DND-41 (cell line): ENCODE results near the gene LMO7.

Experiments used
- ATAC-seq: fragments of 200-7000 bp; cut with Tn5 transposase; 3 replicates; pipeline ENCODE4 v1.9.1; 2021; ENCODE audit warnings: low read depth; ENCODE audit not compliant: insufficient read depth
- DNase-seq: peaks from one replicate; pipeline ENCODE4 v3.0.0-alpha.2; 2020
- H2AFZ ChIP-seq: 2 replicates; pipeline ENCODE4 v1.6.0; 2012; ENCODE audit warnings: low read depth, low read length
- H3K27ac ChIP-seq: 2 replicates; pipeline ENCODE4 v1.5.1; 2012; ENCODE audit warnings: low read length, inconsistent platforms
- H3K27me3 ChIP-seq: fragments of 200-600 bp; sonication (generic); 2 replicates; pipeline ENCODE4 v1.6.0; 2012; ENCODE audit warnings: low read length, mild to moderate bottlenecking, inconsistent platforms; ENCODE audit not compliant: insufficient read depth, poor library complexity
- H3K36me3 ChIP-seq: 2 replicates; pipeline ENCODE4 v1.5.1; 2012; ENCODE audit warnings: low read length, inconsistent platforms; ENCODE audit not compliant: insufficient read depth
- H3K4me1 ChIP-seq: 2 replicates; pipeline ENCODE4 v1.5.1; 2012; ENCODE audit warnings: mild to moderate bottlenecking, low read length; ENCODE audit not compliant: insufficient read depth
- H3K4me2 ChIP-seq: 2 replicates; pipeline ENCODE4 v1.6.0; 2012; ENCODE audit warnings: mild to moderate bottlenecking, moderate library complexity, low read length, inconsistent platforms; ENCODE audit not compliant: insufficient read depth
- H3K4me3 ChIP-seq, 2 experiments: fragments of 200-600 bp in 1 of 2; shearing (Covaris generic) in 1 of 2; 2 replicates each; pipeline ENCODE4 v1.5.1; 2012 to 2016; ENCODE audit warnings: inconsistent platforms in 2 of 2, low read length in 2 of 2, mild to moderate bottlenecking in 2 of 2, low read depth in 1 of 2, moderate library complexity in 1 of 2
- H3K79me2 ChIP-seq: 2 replicates; pipeline ENCODE4 v1.6.0; 2012; ENCODE audit warnings: low read length, inconsistent platforms; ENCODE audit not compliant: insufficient read depth
- H3K9ac ChIP-seq: 2 replicates; pipeline ENCODE4 v1.6.0; 2012; ENCODE audit warnings: low read depth, mild to moderate bottlenecking, inconsistent platforms, low read length, moderate library complexity
- H3K9me3 ChIP-seq: 2 replicates; pipeline ENCODE4 v1.5.1; 2012; ENCODE audit warnings: low read length, moderate library complexity, mild to moderate bottlenecking, inconsistent platforms; ENCODE audit not compliant: insufficient read depth, severe bottlenecking
- H4K20me1 ChIP-seq: 2 replicates; pipeline ENCODE4 v1.6.0; 2012; ENCODE audit warnings: low read length; ENCODE audit not compliant: insufficient read depth
- EZH2 ChIP-seq: IDR thresholded peaks from 3 replicates; pipeline ENCODE4 v1.6.1; 2012; ENCODE audit warnings: borderline replicate concordance, low read depth, mild to moderate bottlenecking, moderate library complexity, low read length, inconsistent platforms; ENCODE audit not compliant: severe bottlenecking
- TF ChIP-seq, protein P1 (sequence below): IDR thresholded peaks from 2 replicates; pipeline ENCODE4 v1.5.1; 2012; ENCODE audit warnings: borderline replicate concordance, low read length, moderate library complexity, mild to moderate bottlenecking; ENCODE audit not compliant: poor library complexity, severe bottlenecking; ENCODE audit errors: extremely low read depth

The LMO7 gene

GRCh38 chr13:75850916-75851315, 214.8 kb downstream of the LMO7 start:
- Histone ChIP-seq H3K4me1 (no peaks in the 10 kb centered on the region), H3K79me2 (no peaks in the 10 kb centered on the region), H3K27ac (no peak overlapping the region), H3K4me2 (no peak overlapping the region), H3K36me3 (peaks cover 18% of the 10 kb centered on the region), H3K27me3 (no peaks in the 10 kb centered on the region), H2AFZ (no peak overlapping the region), H3K9me3 (no peaks in the 10 kb centered on the region), H3K9ac (no peak overlapping the region), H4K20me1 (no peaks in the 10 kb centered on the region), H3K4me3 (no peak overlapping the region)
- no peak for DNase-seq
- TF ChIP-seq, protein P1, sequence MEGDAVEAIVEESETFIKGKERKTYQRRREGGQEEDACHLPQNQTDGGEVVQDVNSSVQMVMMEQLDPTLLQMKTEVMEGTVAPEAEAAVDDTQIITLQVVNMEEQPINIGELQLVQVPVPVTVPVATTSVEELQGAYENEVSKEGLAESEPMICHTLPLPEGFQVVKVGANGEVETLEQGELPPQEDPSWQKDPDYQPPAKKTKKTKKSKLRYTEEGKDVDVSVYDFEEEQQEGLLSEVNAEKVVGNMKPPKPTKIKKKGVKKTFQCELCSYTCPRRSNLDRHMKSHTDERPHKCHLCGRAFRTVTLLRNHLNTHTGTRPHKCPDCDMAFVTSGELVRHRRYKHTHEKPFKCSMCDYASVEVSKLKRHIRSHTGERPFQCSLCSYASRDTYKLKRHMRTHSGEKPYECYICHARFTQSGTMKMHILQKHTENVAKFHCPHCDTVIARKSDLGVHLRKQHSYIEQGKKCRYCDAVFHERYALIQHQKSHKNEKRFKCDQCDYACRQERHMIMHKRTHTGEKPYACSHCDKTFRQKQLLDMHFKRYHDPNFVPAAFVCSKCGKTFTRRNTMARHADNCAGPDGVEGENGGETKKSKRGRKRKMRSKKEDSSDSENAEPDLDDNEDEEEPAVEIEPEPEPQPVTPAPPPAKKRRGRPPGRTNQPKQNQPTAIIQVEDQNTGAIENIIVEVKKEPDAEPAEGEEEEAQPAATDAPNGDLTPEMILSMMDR: no peak
- TF ChIP-seq EZH2: no peak
- no peak for ATAC-seq

DNA sequence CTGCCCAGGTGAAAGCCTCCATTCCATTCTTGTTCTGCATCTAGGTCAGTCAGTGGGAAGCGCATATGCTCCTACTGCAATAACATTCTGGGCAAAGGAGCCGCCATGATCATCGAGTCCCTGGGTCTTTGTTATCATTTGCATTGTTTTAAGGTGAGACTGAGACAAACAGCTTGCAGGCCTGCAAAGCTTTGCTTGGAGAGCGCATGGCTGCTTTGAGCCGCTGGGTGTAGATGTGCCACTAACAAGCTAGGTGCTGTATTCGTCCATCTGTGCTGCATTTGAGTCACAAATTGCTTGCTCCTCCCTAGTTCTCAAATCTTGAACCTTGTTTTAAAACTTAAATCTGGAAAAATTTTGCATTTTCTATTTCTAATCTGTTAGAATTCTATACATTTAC, 219.1 kb downstream of the LMO7 start:
- Histone ChIP-seq H3K79me2 (no peaks in the 10 kb centered on the region), H3K4me3 (no peak overlapping the region), H3K27ac (no peak overlapping the region), H2AFZ (no peak overlapping the region), H3K4me1 (no peaks in the 10 kb centered on the region), H3K27me3 (no peaks in the 10 kb centered on the region), H3K9ac (no peak overlapping the region), H3K36me3 (peaks cover 18% of the 10 kb centered on the region), H4K20me1 (no peaks in the 10 kb centered on the region), H3K4me2 (no peak overlapping the region), H3K9me3 (no peaks in the 10 kb centered on the region)
- ATAC-seq: no peak
- DNase-seq: no peak
- TF ChIP-seq EZH2: no peak

- H3K4me3 ChIP-seq: no peak overlapping the region
- TF ChIP-seq, protein P1: no peak
- TF ChIP-seq EZH2: no peak
- no peaks in the 10 kb centered on the region for H3K4me1 ChIP-seq
- H4K20me1 ChIP-seq: no peaks in the 10 kb centered on the region
- ATAC-seq (no peak), DNase-seq (no peak)
- H3K9ac ChIP-seq: no peak overlapping the region
- no peaks in the 10 kb centered on the region for H3K27me3 ChIP-seq
- H3K27ac ChIP-seq: no peak overlapping the region
- H3K36me3 ChIP-seq: peaks cover 14% of the 10 kb centered on the region
- no peak overlapping the region for H3K4me2 ChIP-seq
- no peaks in the 10 kb centered on the region for H3K9me3 ChIP-seq
- no peak overlapping the region for H2AFZ ChIP-seq
- H3K79me2 ChIP-seq: no peaks in the 10 kb centered on the region
Measured at GRCh38 chr13:75855847-75856246, 219.7 kb downstream of the LMO7 start.

DNA sequence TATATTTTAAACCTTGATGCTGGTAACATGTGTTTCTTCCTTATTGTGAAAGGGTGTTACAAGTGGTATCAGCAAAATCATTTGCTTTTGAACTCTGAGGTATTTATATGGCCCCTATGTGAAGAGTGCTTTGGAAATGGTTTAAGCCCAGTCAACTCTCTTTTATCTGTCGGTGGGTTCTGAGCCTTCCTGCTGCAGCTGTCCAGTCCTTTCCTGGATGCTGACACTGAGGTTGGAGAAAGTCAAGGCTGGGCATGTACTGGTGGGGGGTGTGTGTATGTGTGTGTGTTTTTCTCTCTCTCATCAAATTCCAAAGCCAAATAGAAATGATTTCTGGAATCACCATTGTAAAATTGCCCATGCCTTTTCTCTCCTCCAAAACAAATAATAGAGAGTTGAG, 221.2 kb downstream of the LMO7 start:
- Histone ChIP-seq H3K9ac (no peak overlapping the region), H4K20me1 (no peaks in the 10 kb centered on the region), H3K4me3 (no peak overlapping the region), H3K79me2 (no peaks in the 10 kb centered on the region), H3K27ac (no peak overlapping the region), H2AFZ (no peak overlapping the region), H3K27me3 (no peaks in the 10 kb centered on the region), H3K4me1 (no peaks in the 10 kb centered on the region), H3K9me3 (no peaks in the 10 kb centered on the region), H3K4me2 (no peak overlapping the region), H3K36me3 (peaks cover 11% of the 10 kb centered on the region)
- no peak for ATAC-seq
- no peak for DNase-seq
- no peak for TF ChIP-seq EZH2
- TF ChIP-seq, protein P1: no peak
